ENCODE measurements around the gene PPP1R10.

GRCh38 chr6:30646450-30647241 lies 29.6 kb upstream of the PPP1R10 start, which contains the start of gene C6orf136:
- TF ChIP-seq GATA2 (IDR thresholded peaks at IDR 0.05; ENCODE audit: low read depth, low read length) (0 out of 2 replicates have a peak, but pooled peaks have one; percentile 20), GATA3 (IDR thresholded peaks at IDR 0.05; ENCODE audit: low read depth, low read length) (no peak)

Data from SH-SY5Y (cell line).